HG03354 (cell line): ENCODE results near the gene SLC28A3.

Experiments used
- ATAC-seq: cut with Tn5 transposase; IDR thresholded peaks from one replicate; pipeline ENCODE4 v1.9.1; 2021; ENCODE audit warnings: mild to moderate bottlenecking; ENCODE audit not compliant: unreplicated experiment, poor library complexity, severe bottlenecking

The SLC28A3 gene

GRCh38 chr9:84343111-84343521 is 2.6 kb upstream of the SLC28A3 start:
- ATAC-seq = no peak

- ATAC-seq = no peak
These were observed 596 bp downstream of the SLC28A3 start for GRCh38 chr9:84339962-84340361.

- ATAC-seq = no peak
These were observed 1.1 kb downstream of the SLC28A3 start for GRCh38 chr9:84339503-84339902.

GRCh38 chr9:84338792-84339191 is 1.8 kb downstream of the SLC28A3 start:
- ATAC-seq = no peak

GRCh38 chr9:84337252-84337651 is 3.3 kb downstream of the SLC28A3 start:
- ATAC-seq = no peak

- ATAC-seq = no peak
These were observed 9.3 kb downstream of the SLC28A3 start for GRCh38 chr9:84331119-84331809.

- no peak for ATAC-seq
These were observed 10.3 kb downstream of the SLC28A3 start for GRCh38 chr9:84330246-84330645.

- no peak for ATAC-seq
These were observed 13.4 kb downstream of the SLC28A3 start for GRCh38 chr9:84327184-84327583.

- ATAC-seq = no peak
These were observed 15.1 kb downstream of the SLC28A3 start for GRCh38 chr9:84325347-84325973.

- no peak for ATAC-seq
These were observed 15.7 kb downstream of the SLC28A3 start for GRCh38 chr9:84324811-84325210.

- no peak for ATAC-seq
These were observed 16.7 kb downstream of the SLC28A3 start for GRCh38 chr9:84323858-84324257.

- ATAC-seq = no peak
These were observed 17.7 kb downstream of the SLC28A3 start for GRCh38 chr9:84322828-84323227.

- no peak for ATAC-seq
These were observed 20.3 kb downstream of the SLC28A3 start for GRCh38 chr9:84320231-84320630.

GRCh38 chr9:84319632-84320031 is 20.9 kb downstream of the SLC28A3 start:
- no peak for ATAC-seq

GRCh38 chr9:84318981-84319380 is 21.6 kb downstream of the SLC28A3 start:
- ATAC-seq = no peak

- ATAC-seq = no peak
These were observed 23.0 kb downstream of the SLC28A3 start for GRCh38 chr9:84317563-84317962.

GRCh38 chr9:84315278-84315877 is 25.2 kb downstream of the SLC28A3 start:
- peak; percentile 76 for ATAC-seq

- ATAC-seq = no peak
These were observed 26.3 kb downstream of the SLC28A3 start for GRCh38 chr9:84314306-84314705.

- ATAC-seq = no peak
These were observed 29.7 kb downstream of the SLC28A3 start for GRCh38 chr9:84310883-84311282.

- no peak for ATAC-seq
These were observed 34.9 kb downstream of the SLC28A3 start for GRCh38 chr9:84305497-84306131.

GRCh38 chr9:84304166-84304565 is 36.4 kb downstream of the SLC28A3 start:
- no peak for ATAC-seq
